ENCODE results near the gene CD40. TPM values are rescaled to one million over a fixed set of nuclear protein-coding genes. Genes with fewer than 3 reads are reported as not detected.

CD40 gene
- total and polyA plus RNA-seq, 12 donors, result 4.5 to 20.5 (median 9.4) TPM

- 72 to 83% (median 79%) methylated on average over 2 of the region's 2 CpGs for WGBS, 4 donors
- Histone ChIP-seq H3K36me3 (replicated peaks in 1 of 2) (peaks cover 0 to 21% of the 10 kb centered on the region in 2 donors), H3K27me3 (no peaks in the 10 kb centered on the region), H3K27ac (peak overlapping the region in 1 of 5 donors; percentile 17), H3K4me3 (no peak overlapping the region), H3K9me3 (replicated peaks in 1 of 3) (no peaks in the 10 kb centered on the region), H3K4me1 (replicated peaks in 1 of 2) (peaks cover 0 to 9% of the 10 kb centered on the region in 2 donors)
- no peak for TF ChIP-seq POLR2A (IDR thresholded peaks at IDR 0.05)
- no peak for TF ChIP-seq CTCF (IDR thresholded peaks at IDR 0.05)
- intact Hi-C loops (cut with DNase I), result no loop called here
- no peak for DNase-seq
Measured at GRCh38 chr20:46119547-46119946, 1.4 kb downstream of the CD40 start.

- intact Hi-C loops (cut with DNase I), result loop anchor here in 1 of 2 donors (10.0 kb wide), 1 partner anchor 225 kb away; no protein-coding TSS in a partner anchor
- Histone ChIP-seq H3K27ac (no peak overlapping the region), H3K9me3 (replicated peaks in 1 of 3) (no peaks in the 10 kb centered on the region), H3K4me3 (no peak overlapping the region), H3K27me3 (no peaks in the 10 kb centered on the region), H3K4me1 (replicated peaks in 1 of 2) (peaks cover 0 to 9% of the 10 kb centered on the region in 2 donors), H3K36me3 (replicated peaks in 1 of 2) (peaks cover 0 to 21% of the 10 kb centered on the region in 2 donors)
- no peak for TF ChIP-seq CTCF (IDR thresholded peaks at IDR 0.05)
- no peak for TF ChIP-seq POLR2A (IDR thresholded peaks at IDR 0.05)
- 87 to 98% (median 93%) methylated on average over 2 of the region's 2 CpGs for WGBS, 4 donors
- DNase-seq, result no peak
Measured at GRCh38 chr20:46120136-46120535, 2.0 kb downstream of the CD40 start.

GRCh38 chr20:46121184-46121930, 3.2 kb downstream of the CD40 start:
- H3K4me1 ChIP-seq (replicated peaks in 1 of 2), result peaks cover 0 to 9% of the 10 kb centered on the region in 2 donors
- 60 to 72% (median 66%) methylated on average over 2 of the region's 2 CpGs for WGBS, 4 donors
- peaks cover 0 to 21% of the 10 kb centered on the region in 2 donors for H3K36me3 ChIP-seq (replicated peaks in 1 of 2)
- intact Hi-C loops (cut with DNase I), result loop anchor here in 1 of 2 donors (10.0 kb wide), 1 partner anchor 223 kb away; no protein-coding TSS in a partner anchor
- TF ChIP-seq POLR2A (IDR thresholded peaks at IDR 0.05) (no peak), CTCF (IDR thresholded peaks at IDR 0.05) (no peak)
- no peaks in the 10 kb centered on the region for H3K9me3 ChIP-seq (replicated peaks in 1 of 3)
- peak in 1 of 7 donors; percentile 29 for DNase-seq
- no peak overlapping the region for H3K4me3 ChIP-seq
- no peak overlapping the region for H3K27ac ChIP-seq
- no peaks in the 10 kb centered on the region for H3K27me3 ChIP-seq

- Histone ChIP-seq H3K9me3 (replicated peaks in 1 of 3) (no peaks in the 10 kb centered on the region), H3K27me3 (no peaks in the 10 kb centered on the region), H3K36me3 (replicated peaks in 1 of 2) (peaks cover 0 to 21% of the 10 kb centered on the region in 2 donors), H3K4me3 (no peak overlapping the region), H3K27ac (no peak overlapping the region), H3K4me1 (replicated peaks in 1 of 2) (peaks cover 0 to 8% of the 10 kb centered on the region in 2 donors)
- peak in 1 of 7 donors; percentile 44 for DNase-seq
- intact Hi-C loops (cut with DNase I), result loop anchor here in 1 of 2 donors (10.0 kb wide), 1 partner anchor 223 kb away; no protein-coding TSS in a partner anchor
- WGBS, 4 donors, result 68 to 75% (median 73%) methylated on average over 10 to 11 of the region's 11 CpGs
- TF ChIP-seq CTCF (IDR thresholded peaks at IDR 0.05) (no peak), POLR2A (IDR thresholded peaks at IDR 0.05) (no peak)
Measured at GRCh38 chr20:46122071-46122470, 4.0 kb downstream of the CD40 start.
